ENCODE measurements around the gene CDH3.
A peak's percentile ranks its signal among the peaks of the same experiment; 100 is the strongest.

The CDH3 gene

GRCh38 chr16:68646953-68647659, 2.0 kb downstream of the CDH3 start:
- DNase-seq (ENCODE audit: low read depth), result peak; percentile 12
- TF ChIP-seq CTCF (IDR thresholded peaks at IDR 0.05; ENCODE audit: insufficient read depth, low read depth, low read length, missing control alignments), result no peak
- no peak overlapping the region for H3K4me3 ChIP-seq (ENCODE audit: low read depth, low read length)

GRCh38 chr16:68651136-68651535, 6.0 kb downstream of the CDH3 start:
- no peak for TF ChIP-seq CTCF (IDR thresholded peaks at IDR 0.05; ENCODE audit: insufficient read depth, low read depth, low read length, missing control alignments)
- no peak for DNase-seq (ENCODE audit: low read depth)
- H3K4me3 ChIP-seq (ENCODE audit: low read depth, low read length), result no peak overlapping the region

- no peak for TF ChIP-seq CTCF (IDR thresholded peaks at IDR 0.05; ENCODE audit: insufficient read depth, low read depth, low read length, missing control alignments)
- DNase-seq (ENCODE audit: low read depth), result no peak
- no peak overlapping the region for H3K4me3 ChIP-seq (ENCODE audit: low read depth, low read length)
These were observed 7.5 kb downstream of the CDH3 start for GRCh38 chr16:68652659-68653058.

- TF ChIP-seq CTCF (IDR thresholded peaks at IDR 0.05; ENCODE audit: insufficient read depth, low read depth, low read length, missing control alignments), result no peak
- no peak overlapping the region for H3K4me3 ChIP-seq (ENCODE audit: low read depth, low read length)
- DNase-seq (ENCODE audit: low read depth), result no peak
These were observed 10.7 kb downstream of the CDH3 start for GRCh38 chr16:68655806-68656205.

GRCh38 chr16:68656751-68657150, 11.6 kb downstream of the CDH3 start:
- no peak for TF ChIP-seq CTCF (IDR thresholded peaks at IDR 0.05; ENCODE audit: insufficient read depth, low read depth, low read length, missing control alignments)

GRCh38 chr16:68658341-68658973, 13.3 kb downstream of the CDH3 start:
- DNase-seq (ENCODE audit: low read depth), result no peak
- H3K4me3 ChIP-seq (ENCODE audit: low read depth, low read length), result no peak overlapping the region
- TF ChIP-seq CTCF (IDR thresholded peaks at IDR 0.05; ENCODE audit: insufficient read depth, low read depth, low read length, missing control alignments), result no peak

More at GRCh38 chr16:68656751-68657150, 11.6 kb downstream of the CDH3 start:
- no peak for DNase-seq (ENCODE audit: low read depth)
- H3K4me3 ChIP-seq (ENCODE audit: low read depth, low read length), result no peak overlapping the region
